Lower leg skin (tissue), 3 donors: ENCODE data around the gene NLRC3.

Experiments used
- POLR2A ChIP-seq, 2 donors: fragments of 450-650 bp; IDR thresholded peaks; one replicate each; pipeline ENCODE4 v1.6.1; 2016 to 2017; ENCODE audit warnings: antibody characterized with exemption in 2 of 2, mild to moderate bottlenecking in 1 of 2, moderate library complexity in 1 of 2
- TF ChIP-seq, protein P1 (sequence below), 3 donors: fragments of 450-650 bp; IDR thresholded peaks; one replicate each; pipeline ENCODE4 v1.5.1; 2016; ENCODE audit warnings: antibody characterized with exemption in 3 of 3, mild to moderate bottlenecking in 3 of 3, moderate library complexity in 2 of 3

DNA sequence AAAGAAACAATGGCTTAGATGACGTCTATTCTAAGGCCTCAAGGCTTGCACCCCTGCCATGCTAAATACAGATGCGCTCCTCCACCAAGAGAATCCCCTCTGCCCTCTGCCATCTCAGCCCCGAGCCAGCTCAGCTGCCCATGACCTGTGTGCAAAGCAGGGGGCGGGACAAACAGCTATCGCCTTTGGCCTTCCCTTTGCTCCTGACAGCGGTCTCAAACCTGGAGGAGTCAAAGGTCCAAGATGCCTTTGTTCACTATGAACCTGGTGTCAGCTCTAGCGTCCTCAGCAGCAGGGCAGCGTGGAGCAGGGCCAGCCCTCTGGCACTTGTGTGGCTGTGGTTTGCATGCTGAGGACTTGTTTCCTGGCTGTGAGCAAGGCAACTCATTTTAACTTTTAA is 21.9 kb upstream of the NLRC3 start:
- no peak for TF ChIP-seq POLR2A (IDR thresholded peaks at IDR 0.05)
- TF ChIP-seq, protein P1, sequence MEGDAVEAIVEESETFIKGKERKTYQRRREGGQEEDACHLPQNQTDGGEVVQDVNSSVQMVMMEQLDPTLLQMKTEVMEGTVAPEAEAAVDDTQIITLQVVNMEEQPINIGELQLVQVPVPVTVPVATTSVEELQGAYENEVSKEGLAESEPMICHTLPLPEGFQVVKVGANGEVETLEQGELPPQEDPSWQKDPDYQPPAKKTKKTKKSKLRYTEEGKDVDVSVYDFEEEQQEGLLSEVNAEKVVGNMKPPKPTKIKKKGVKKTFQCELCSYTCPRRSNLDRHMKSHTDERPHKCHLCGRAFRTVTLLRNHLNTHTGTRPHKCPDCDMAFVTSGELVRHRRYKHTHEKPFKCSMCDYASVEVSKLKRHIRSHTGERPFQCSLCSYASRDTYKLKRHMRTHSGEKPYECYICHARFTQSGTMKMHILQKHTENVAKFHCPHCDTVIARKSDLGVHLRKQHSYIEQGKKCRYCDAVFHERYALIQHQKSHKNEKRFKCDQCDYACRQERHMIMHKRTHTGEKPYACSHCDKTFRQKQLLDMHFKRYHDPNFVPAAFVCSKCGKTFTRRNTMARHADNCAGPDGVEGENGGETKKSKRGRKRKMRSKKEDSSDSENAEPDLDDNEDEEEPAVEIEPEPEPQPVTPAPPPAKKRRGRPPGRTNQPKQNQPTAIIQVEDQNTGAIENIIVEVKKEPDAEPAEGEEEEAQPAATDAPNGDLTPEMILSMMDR (IDR thresholded peaks at IDR 0.05) = no peak
